ENCODE measurements around the gene DLG4. TPM values are rescaled to one million over a fixed set of nuclear protein-coding genes. Genes with fewer than 3 reads are reported as not detected.

DLG4 gene
- total and polyA plus RNA-seq, 2 donors (not counting 3 experiments of a cell fraction or from before 2014, with no cell fraction given): 14.9 to 34.6 TPM

- Histone ChIP-seq H3K27me3 (ENCODE audit: control insufficient read depth in 2 of 2, insufficient read depth in 2 of 2, low read length in 2 of 2) (no peaks in the 10 kb centered on the region), H2AFZ (ENCODE audit: low read depth, low read length) (peak overlapping the region; percentile 36), H3K79me2 (ENCODE audit: control insufficient read depth, insufficient read depth, low read length) (peaks cover 50% of the 10 kb centered on the region), H3K36me3 (ENCODE audit: control insufficient read depth in 2 of 2, extremely low read depth in 1 of 2, insufficient read depth in 2 of 2, low read length in 2 of 2) (peaks cover 6 to 21% of the 10 kb centered on the region in 2 experiments), H3K9ac (replicated peaks; ENCODE audit: extremely low read depth, insufficient read depth, low read length) (peak overlapping the region; percentile 92), H3K9me1 (replicated peaks; ENCODE audit: control insufficient read depth, extremely low read depth, insufficient read depth, low read length) (no peaks in the 10 kb centered on the region), H3K27ac (ENCODE audit: insufficient read depth, low read depth, low read length) (peak overlapping the region; percentile 95), H3K4me1 (ENCODE audit: control insufficient read depth, extremely low read depth, insufficient read depth, low read length) (peaks cover 23% of the 10 kb centered on the region), H3K9me3 (replicated peaks; ENCODE audit: control insufficient read depth, insufficient read depth, low read length) (no peaks in the 10 kb centered on the region), H3K4me3 (replicated peaks in 1 of 3; ENCODE audit: insufficient read depth in 1 of 3, low read depth in 1 of 3, low read length in 3 of 3) (peak overlapping the region in 2 of 3 experiments; percentile 65 to 91), H4K20me1 (replicated peaks; ENCODE audit: control insufficient read depth, extremely low read depth, insufficient read depth, low read length) (no peaks in the 10 kb centered on the region), H3K4me2 (ENCODE audit: insufficient read depth, low read length) (peak overlapping the region; percentile 97)
- DNase-seq (ENCODE audit: low read depth, low spot score) (no peak), FAIRE-seq (no peak)
- ChIA-PET POLR2A (no interaction called here), CTCF (interaction anchor here (1.0 to 3.4 kb wide), 3 partner anchors 8 to 53 kb away, joined by 3 to 24 read pairs (median 16); partner anchors contain the start of genes ACADVL, CTDNEP1, DLG4 and ELP5)
- BruUV-seq (replicated peaks): no TSS peak
- intact Hi-C loops (cut with micrococcal nuclease) (loop anchor here (1.0 to 2.0 kb wide), 2 partner anchors 37 to 53 kb away; partner anchors contain the start of gene SLC2A4), dilution Hi-C loops (cut with MboI; ENCODE audit: extremely low pct_ligation_motif_present, low sequenced_read_pairs) (no loop called here)
- TF ChIP-seq POLR2A (IDR thresholded peaks at IDR 0.05; ENCODE audit: low read depth, low read length) (no peak), POLR2AphosphoS5 (IDR thresholded peaks at IDR 0.05; ENCODE audit: insufficient read depth, low read depth, low read length) (no peak), CTCF (IDR thresholded peaks at IDR 0.05; ENCODE audit: extremely low read depth in 1 of 2, insufficient read depth in 1 of 2, low read depth in 1 of 2, low read length in 2 of 2) (no peak), MAX (IDR thresholded peaks at IDR 0.05; ENCODE audit: insufficient read depth, insufficient read length) (no peak), JUN (IDR thresholded peaks at IDR 0.05; ENCODE audit: borderline replicate concordance, insufficient read depth, insufficient read length, low read depth) (no peak), EZH2 (IDR thresholded peaks at IDR 0.05; ENCODE audit: borderline replicate concordance, low read depth, low read length, severe bottlenecking) (no peak), FOS (IDR thresholded peaks at IDR 0.05; ENCODE audit: borderline replicate concordance, insufficient read depth, low read length) (no peak), MYC (IDR thresholded peaks at IDR 0.05; ENCODE audit: low read depth, low read length) (no peak), GATA2 (IDR thresholded peaks at IDR 0.05; ENCODE audit: insufficient read depth, insufficient read length, low read depth, low read length) (no peak)
These were observed 23.8 kb upstream of the DLG4 start for GRCh38 chr17:7243453-7243729.

Data from endothelial cell of umbilical vein (primary cell).